ENCODE results near the gene TENT4A.
"Not testable (repeated sequence)": the region's sequence is repeated elsewhere in the genome, so short reads cannot be mapped to it uniquely, and the experiment has no call there.

TENT4A gene

GRCh38 chr5:6713274-6714225, at the start of gene TENT4A:
Gene TENT4A (plus strand): TSS chr5:6713432. CDS start chr5:6713984, 552 bp downstream.
- in situ Hi-C loops (cut with HindIII; ENCODE audit: low sequenced_read_pairs) = no loop called here

GRCh38 chr5:6666762-6667161, 46.5 kb upstream of the TENT4A start:
- in situ Hi-C loops (cut with HindIII; ENCODE audit: low sequenced_read_pairs) = no loop called here

- in situ Hi-C loops (cut with HindIII; ENCODE audit: low sequenced_read_pairs) = no loop called here
Measured at GRCh38 chr5:6667648-6668047, 45.6 kb upstream of the TENT4A start.

- in situ Hi-C loops (cut with HindIII; ENCODE audit: low sequenced_read_pairs) = not testable (repeated sequence)
Measured at GRCh38 chr5:6668717-6669116, 44.5 kb upstream of the TENT4A start.

GRCh38 chr5:6673031-6673430, 40.2 kb upstream of the TENT4A start:
- in situ Hi-C loops (cut with HindIII; ENCODE audit: low sequenced_read_pairs) = no loop called here

- in situ Hi-C loops (cut with HindIII; ENCODE audit: low sequenced_read_pairs) = no loop called here
Measured at GRCh38 chr5:6673963-6674362, 39.3 kb upstream of the TENT4A start.

- in situ Hi-C loops (cut with HindIII; ENCODE audit: low sequenced_read_pairs) = no loop called here
Measured at GRCh38 chr5:6674421-6674820, 38.8 kb upstream of the TENT4A start.

GRCh38 chr5:6674886-6675285, 38.3 kb upstream of the TENT4A start:
- in situ Hi-C loops (cut with HindIII; ENCODE audit: low sequenced_read_pairs) = no loop called here

- in situ Hi-C loops (cut with HindIII; ENCODE audit: low sequenced_read_pairs) = no loop called here
Measured at GRCh38 chr5:6675784-6676491, 37.3 kb upstream of the TENT4A start.

- in situ Hi-C loops (cut with HindIII; ENCODE audit: low sequenced_read_pairs) = no loop called here
Measured at GRCh38 chr5:6676702-6677101, 36.5 kb upstream of the TENT4A start.

GRCh38 chr5:6678385-6678784, 34.8 kb upstream of the TENT4A start:
- in situ Hi-C loops (cut with HindIII; ENCODE audit: low sequenced_read_pairs) = no loop called here

- in situ Hi-C loops (cut with HindIII; ENCODE audit: low sequenced_read_pairs) = no loop called here
Measured at GRCh38 chr5:6680922-6681321, 32.3 kb upstream of the TENT4A start.

GRCh38 chr5:6681682-6682081, 31.6 kb upstream of the TENT4A start:
- in situ Hi-C loops (cut with HindIII; ENCODE audit: low sequenced_read_pairs) = no loop called here

GRCh38 chr5:6682239-6682638, 31.0 kb upstream of the TENT4A start:
- in situ Hi-C loops (cut with HindIII; ENCODE audit: low sequenced_read_pairs) = no loop called here

- in situ Hi-C loops (cut with HindIII; ENCODE audit: low sequenced_read_pairs) = no loop called here
Measured at GRCh38 chr5:6683241-6683640, 30.0 kb upstream of the TENT4A start.

GRCh38 chr5:6684075-6684474, 29.2 kb upstream of the TENT4A start:
- in situ Hi-C loops (cut with HindIII; ENCODE audit: low sequenced_read_pairs) = no loop called here

- in situ Hi-C loops (cut with HindIII; ENCODE audit: low sequenced_read_pairs) = no loop called here
Measured at GRCh38 chr5:6686501-6686900, 26.7 kb upstream of the TENT4A start.

- in situ Hi-C loops (cut with HindIII; ENCODE audit: low sequenced_read_pairs) = no loop called here
Measured at GRCh38 chr5:6686915-6687409, 26.3 kb upstream of the TENT4A start.

- in situ Hi-C loops (cut with HindIII; ENCODE audit: low sequenced_read_pairs) = no loop called here
Measured at GRCh38 chr5:6687505-6687904, 25.7 kb upstream of the TENT4A start.

GRCh38 chr5:6692906-6693305, 20.3 kb upstream of the TENT4A start:
- in situ Hi-C loops (cut with HindIII; ENCODE audit: low sequenced_read_pairs) = no loop called here

GRCh38 chr5:6698696-6699095, 14.5 kb upstream of the TENT4A start:
- in situ Hi-C loops (cut with HindIII; ENCODE audit: low sequenced_read_pairs) = no loop called here

GRCh38 chr5:6699357-6699756, 13.9 kb upstream of the TENT4A start:
- in situ Hi-C loops (cut with HindIII; ENCODE audit: low sequenced_read_pairs) = no loop called here
